GM23248 (cell line): Measurements from ENCODE around the gene ANKRD39. TPM values are rescaled to one million over a fixed set of nuclear protein-coding genes. Genes with fewer than 3 reads are reported as not detected.

Experiments
- DNase-seq: peaks from one replicate; pipeline ENCODE4 v3.0.0-alpha.2; 2015
- H2AFZ ChIP-seq: fragments of 200-600 bp; sonication (generic); 2 replicates; pipeline ENCODE4 v1.6.1; 2016; ENCODE audit warnings: antibody characterized with exemption
- H3F3A ChIP-seq: fragments of 200-600 bp; sonication (generic); 2 replicates; pipeline ENCODE4 v1.6.1; 2016; ENCODE audit warnings: mild to moderate bottlenecking, antibody characterized with exemption, mixed run types; ENCODE audit not compliant: insufficient read depth
- H3K27ac ChIP-seq: fragments of 200-600 bp; sonication (generic); 2 replicates; pipeline ENCODE4 v1.5.1; 2016; ENCODE audit warnings: mild to moderate bottlenecking
- H3K27me3 ChIP-seq: fragments of 200-600 bp; sonication (generic); replicated peaks from 2 replicates; pipeline ENCODE4 v1.6.1; 2016; ENCODE audit warnings: mild to moderate bottlenecking; ENCODE audit not compliant: insufficient read depth
- H3K36me3 ChIP-seq: fragments of 200-600 bp; sonication (generic); 2 replicates; pipeline ENCODE4 v1.6.1; 2016; ENCODE audit warnings: low read depth, mild to moderate bottlenecking
- H3K4me1 ChIP-seq: fragments of 200-600 bp; sonication (generic); 2 replicates; pipeline ENCODE4 v1.6.1; 2016; ENCODE audit warnings: mild to moderate bottlenecking; ENCODE audit not compliant: insufficient read depth
- H3K4me2 ChIP-seq: fragments of 200-600 bp; sonication (generic); one replicate; pipeline ENCODE4 v1.6.1; 2016; ENCODE audit warnings: mild to moderate bottlenecking; ENCODE audit not compliant: unreplicated experiment
- H3K4me3 ChIP-seq: fragments of 200-600 bp; sonication (generic); 2 replicates; pipeline ENCODE4 v1.5.1; 2016; ENCODE audit warnings: mild to moderate bottlenecking
- H3K79me2 ChIP-seq: fragments of 200-600 bp; sonication (generic); 2 replicates; pipeline ENCODE4 v1.6.1; 2016; ENCODE audit warnings: mild to moderate bottlenecking; ENCODE audit not compliant: insufficient read depth
- H3K9ac ChIP-seq: fragments of 200-600 bp; sonication (generic); 2 replicates; pipeline ENCODE4 v1.6.1; 2016; ENCODE audit warnings: mild to moderate bottlenecking
- H3K9me2 ChIP-seq: fragments of 200-600 bp; sonication (generic); 2 replicates; pipeline ENCODE4 v1.6.1; 2016; ENCODE audit warnings: mixed run types, mild to moderate bottlenecking, moderate library complexity; ENCODE audit not compliant: insufficient read depth
- H3K9me3 ChIP-seq: fragments of 200-600 bp; sonication (generic); one replicate; pipeline ENCODE4 v1.6.1; 2017; ENCODE audit warnings: low read depth
- H4K20me1 ChIP-seq: fragments of 200-600 bp; sonication (generic); 2 replicates; pipeline ENCODE4 v1.6.0; 2016; ENCODE audit not compliant: insufficient read depth
- EZH2 ChIP-seq: fragments of 200-600 bp; sonication (generic); IDR thresholded peaks from 2 replicates; pipeline ENCODE4 v1.6.1; 2018; ENCODE audit warnings: antibody characterized with exemption, mild to moderate bottlenecking; ENCODE audit not compliant: insufficient read depth, poor library complexity, severe bottlenecking
- EZH2phosphoT487 ChIP-seq: fragments of 200-600 bp; sonication (generic); IDR thresholded peaks from 2 replicates; pipeline ENCODE4 v1.6.1; 2018; ENCODE audit warnings: antibody characterized with exemption, moderate library complexity, mild to moderate bottlenecking, low read depth; ENCODE audit not compliant: insufficient read depth
- WGBS, 2 experiments: methylation state at CpG; one replicate each; pipeline ENCODE4 v1.1.6; 2015 to 2017; ENCODE audit warnings: low lambda C conversion rate in 2 of 2, low coverage in 1 of 2; ENCODE audit errors: missing lambda C conversion rate in 2 of 2; 5-methylcytosine and 5-hydroxymethylcytosine counted together
- in situ Hi-C: fragments of 300-500 bp; cut with MboI; formaldehyde crosslinking; loops from 2 replicates; pipeline ENCODE4 v1.15.0; 2020
- polyA plus RNA-seq: library from polyadenylated mRNA; unstranded; fragments of >200 nt; fragmentation: Nextera tagmentation; extraction: Ambion mirVana; gene quantifications from 2 replicates; pipeline ENCODE4 v1.2.1, GENCODE V29; 2016
- total RNA-seq: library from RNA; depleted of rRNA; stranded (reverse); fragments of >200 nt; shearing (Covaris generic); gene quantifications from 2 replicates; pipeline ENCODE4 v1.2.3, GENCODE V29; 2014

Gene ANKRD39
- total and polyA plus RNA-seq, 2 experiments from 2014 or later = 10.9 to 12.3 TPM

DNA sequence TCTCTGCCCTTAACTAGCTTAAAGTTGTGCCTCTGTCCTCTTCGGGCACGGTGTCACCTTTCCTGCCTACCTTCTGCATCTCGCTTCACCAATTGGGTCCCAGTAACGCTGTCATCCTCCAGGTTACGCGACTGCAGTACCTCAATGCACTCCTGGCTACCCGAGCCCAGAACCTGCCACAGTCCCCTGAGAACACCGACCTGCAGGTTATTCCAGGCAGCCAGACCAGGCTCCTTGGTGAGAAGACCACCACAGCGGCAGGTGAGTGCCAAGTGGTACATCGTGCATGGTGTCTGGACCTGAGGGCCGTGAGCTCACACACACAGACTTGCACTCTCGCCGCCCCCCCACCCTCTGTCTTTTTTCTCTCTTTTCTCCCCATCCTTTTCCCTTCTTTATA is 28.9 kb downstream of the ANKRD39 start:
- Histone ChIP-seq H3K36me3 (no peaks in the 10 kb centered on the region), H3K9me3 (no peaks in the 10 kb centered on the region), H3K4me2 (no peak overlapping the region), H3F3A (no peaks in the 10 kb centered on the region), H2AFZ (no peak overlapping the region), H3K79me2 (no peaks in the 10 kb centered on the region), H3K4me3 (no peak overlapping the region), H3K9me2 (no peaks in the 10 kb centered on the region), H3K4me1 (no peaks in the 10 kb centered on the region), H3K9ac (no peak overlapping the region), H3K27ac (no peak overlapping the region), H3K27me3 (no peaks in the 10 kb centered on the region), H4K20me1 (no peaks in the 10 kb centered on the region)
- WGBS, 2 experiments = 97 to 98% methylated on average over 13 of the region's 13 CpGs
- in situ Hi-C loops = no loop called here
- DNase-seq = no peak
- TF ChIP-seq EZH2 = no peak
- TF ChIP-seq EZH2phosphoT487 = no peak

DNA sequence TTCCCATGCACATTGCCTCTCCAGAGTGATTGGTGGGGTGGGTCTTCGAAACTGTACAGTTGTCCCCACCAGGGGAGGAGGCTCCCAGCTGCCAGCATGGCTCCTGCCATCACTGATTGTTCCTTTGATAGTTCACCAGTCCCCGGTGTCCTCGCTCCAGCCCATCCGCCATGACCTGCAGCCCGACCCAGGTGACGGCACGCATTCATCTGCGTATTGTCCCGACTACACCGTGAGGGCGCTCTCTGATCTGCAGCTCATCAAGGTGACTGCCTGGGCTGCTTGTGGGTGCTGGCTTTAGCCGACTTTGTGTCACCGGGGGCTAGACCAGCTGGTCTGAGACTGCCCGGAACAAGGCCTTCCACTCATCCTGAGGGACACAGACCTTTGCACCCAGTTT is 29.4 kb downstream of the ANKRD39 start:
- Histone ChIP-seq H3K36me3 (no peaks in the 10 kb centered on the region), H4K20me1 (no peaks in the 10 kb centered on the region), H3K4me1 (no peaks in the 10 kb centered on the region), H3K4me3 (no peak overlapping the region), H3K27ac (no peak overlapping the region), H3F3A (no peaks in the 10 kb centered on the region), H3K9ac (no peak overlapping the region), H3K27me3 (no peaks in the 10 kb centered on the region), H2AFZ (no peak overlapping the region), H3K9me3 (no peaks in the 10 kb centered on the region), H3K9me2 (no peaks in the 10 kb centered on the region), H3K4me2 (no peak overlapping the region), H3K79me2 (no peaks in the 10 kb centered on the region)
- no peak for TF ChIP-seq EZH2
- TF ChIP-seq EZH2phosphoT487 = no peak
- 95 to 98% methylated on average over 14 of the region's 14 CpGs for WGBS, 2 experiments
- DNase-seq = no peak
- in situ Hi-C loops = no loop called here

DNA sequence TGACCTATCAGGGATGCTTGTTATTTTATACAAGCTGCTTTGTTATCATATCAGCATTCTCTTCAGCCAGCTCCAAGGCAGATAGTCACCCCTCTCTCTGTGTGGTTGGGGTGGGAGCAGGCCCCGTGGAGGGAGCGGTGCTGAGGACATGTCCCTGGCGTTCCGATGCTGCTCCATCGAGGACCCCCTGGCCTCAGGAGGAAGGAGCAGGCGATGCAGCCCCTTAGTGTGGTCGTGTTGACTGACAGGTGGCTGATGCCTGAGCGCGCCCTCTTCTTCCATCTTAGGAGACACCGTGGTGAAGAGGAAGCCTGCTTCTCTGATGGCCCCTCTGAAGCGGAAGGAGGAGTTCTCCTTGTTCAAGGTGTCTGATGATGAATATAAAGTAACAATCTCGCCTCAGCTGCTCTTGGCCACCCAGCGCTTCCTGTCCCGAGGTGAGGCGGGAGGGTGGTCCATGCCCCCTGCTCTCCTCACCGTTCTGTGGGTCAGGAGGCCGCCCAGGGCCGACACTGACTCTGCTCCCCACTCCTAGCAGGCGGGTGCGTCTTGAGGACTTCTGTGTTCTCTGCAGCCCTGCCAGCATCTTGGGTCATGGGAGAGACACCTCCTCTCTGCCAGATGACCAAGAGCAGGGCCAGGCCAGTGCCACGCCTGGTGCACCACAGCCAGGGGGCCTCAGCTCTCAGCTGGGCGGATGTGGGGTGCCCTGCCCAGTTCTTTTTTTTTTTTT is 31.1 kb downstream of the ANKRD39 start:
- Histone ChIP-seq H3K27me3 (no peaks in the 10 kb centered on the region), H3K36me3 (no peaks in the 10 kb centered on the region), H4K20me1 (no peaks in the 10 kb centered on the region), H3K79me2 (0 out of 2 replicates have a peak, but pooled peaks cover 6% of the 10 kb centered on the region), H3K27ac (no peak overlapping the region), H3K9me3 (no peaks in the 10 kb centered on the region), H3K9me2 (no peaks in the 10 kb centered on the region), H3F3A (no peaks in the 10 kb centered on the region), H3K9ac (no peak overlapping the region), H2AFZ (no peak overlapping the region), H3K4me1 (no peaks in the 10 kb centered on the region), H3K4me3 (no peak overlapping the region), H3K4me2 (no peak overlapping the region)
- no peak for TF ChIP-seq EZH2phosphoT487
- in situ Hi-C loops = no loop called here
- no peak for DNase-seq
- WGBS, 2 experiments = 92 to 93% methylated on average over 22 of the region's 22 CpGs

DNA sequence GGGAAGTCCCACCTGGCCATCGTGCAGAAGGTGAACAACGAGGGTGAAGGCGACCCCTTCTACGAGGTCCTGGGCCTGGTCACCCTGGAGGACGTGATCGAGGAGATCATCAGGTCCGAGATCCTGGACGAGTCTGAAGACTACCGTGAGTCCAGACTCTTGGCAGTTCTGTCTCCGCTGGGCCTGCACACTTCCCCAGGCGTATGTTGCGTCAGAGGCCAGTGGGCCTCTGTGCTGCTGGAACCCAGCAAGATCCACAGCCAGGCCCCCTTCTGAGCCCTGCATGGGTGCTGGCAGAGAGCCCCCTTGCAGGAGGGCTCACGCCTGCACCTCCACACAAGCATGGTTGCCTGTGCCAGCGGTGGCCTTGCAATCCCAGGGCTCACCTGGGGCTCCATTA is 32.8 kb downstream of the ANKRD39 start:
- in situ Hi-C loops = no loop called here
- no peaks in the 10 kb centered on the region for H3K9me3 ChIP-seq
- no peaks in the 10 kb centered on the region for H3K9me2 ChIP-seq
- H3K36me3 ChIP-seq = no peaks in the 10 kb centered on the region
- no peaks in the 10 kb centered on the region for H3K4me1 ChIP-seq
- no peaks in the 10 kb centered on the region for H3K27me3 ChIP-seq
- H3K27ac ChIP-seq = no peak overlapping the region
- TF ChIP-seq EZH2phosphoT487 (no peak), EZH2 (no peak)
- DNase-seq = no peak
- H3K9ac ChIP-seq = no peak overlapping the region
- no peak overlapping the region for H2AFZ ChIP-seq
- WGBS, 2 experiments = 94 to 98% methylated on average over 14 of the region's 14 CpGs
- no peak overlapping the region for H3K4me3 ChIP-seq
- no peak overlapping the region for H3K4me2 ChIP-seq
- no peaks in the 10 kb centered on the region for H4K20me1 ChIP-seq
- H3F3A ChIP-seq = no peaks in the 10 kb centered on the region
- H3K79me2 ChIP-seq = peaks cover 6% of the 10 kb centered on the region; the same call in 1 of the 2 replicates
